Stimulated activated CD8-positive, alpha-beta memory T cell treated with anti-CD3 and anti-CD28 coated beads, Interleukin-12 subunit alpha, Interleukin-12 subunit beta, amount 100 ng/mL, for 1 hour (primary cell): ENCODE results near the gene SS18L1.

Experiments
- DNase-seq: peaks from one replicate; pipeline ENCODE4 v3.0.0-alpha.2; 2020; ENCODE audit warnings: low read depth

Gene SS18L1

DNA sequence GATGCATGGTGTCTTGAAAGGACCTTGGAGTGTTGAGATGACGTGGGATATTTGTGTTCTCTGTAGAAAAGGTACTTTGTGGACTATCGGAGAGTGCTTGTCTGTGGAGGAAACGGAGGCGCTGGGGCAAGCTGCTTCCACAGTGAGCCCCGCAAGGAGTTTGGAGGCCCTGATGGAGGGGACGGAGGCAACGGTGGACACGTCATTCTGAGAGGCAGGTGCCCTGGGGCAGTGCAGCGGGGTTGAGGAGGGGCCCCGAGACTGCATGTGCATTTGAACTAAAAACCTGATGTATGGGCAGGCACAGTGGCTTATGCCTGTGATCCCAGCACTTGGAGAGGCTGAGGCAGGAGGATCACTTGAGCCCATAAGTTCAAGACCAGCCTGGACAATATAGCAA lies 52.2 kb downstream of the SS18L1 start:
- DNase-seq = no peak

DNA sequence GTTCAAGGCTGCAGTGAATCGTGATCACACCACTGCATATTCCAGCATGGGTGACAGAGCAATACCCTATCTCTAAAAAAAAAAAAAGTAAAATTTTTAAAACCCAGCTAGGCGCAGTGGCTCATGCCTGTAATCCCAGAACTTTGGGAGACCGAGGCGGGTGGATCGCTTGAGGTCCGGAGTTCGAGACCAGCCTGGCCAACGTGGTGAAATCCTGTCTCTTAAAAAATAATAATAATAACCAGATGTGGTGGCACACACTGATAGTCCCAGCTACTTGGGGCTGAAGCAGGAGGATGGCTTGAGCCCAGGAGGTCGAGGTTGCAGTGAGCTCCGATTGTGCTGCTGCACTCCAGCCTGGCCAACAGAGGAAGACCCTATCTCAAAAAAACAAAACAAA lies 52.7 kb downstream of the SS18L1 start:
- no peak for DNase-seq

DNA sequence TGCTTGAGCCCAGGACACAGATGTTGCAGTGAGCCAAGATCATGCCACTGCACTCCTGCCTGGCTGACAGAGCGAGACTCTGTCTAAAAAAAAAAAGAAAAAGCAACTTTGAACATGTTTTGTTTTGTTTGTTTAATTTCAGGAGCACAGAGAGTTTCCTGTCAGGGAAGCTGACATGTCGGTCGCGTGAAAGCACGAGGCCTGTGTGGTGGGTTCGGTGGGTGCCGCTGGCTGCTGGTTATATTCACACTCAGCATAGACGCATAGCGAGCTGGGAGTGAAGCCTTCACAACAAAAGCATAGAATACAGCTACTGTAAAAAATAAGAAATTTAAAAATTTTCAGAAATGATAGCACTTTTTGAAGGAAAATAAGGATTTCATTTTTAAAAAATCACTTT lies 53.7 kb downstream of the SS18L1 start:
- no peak for DNase-seq

DNA sequence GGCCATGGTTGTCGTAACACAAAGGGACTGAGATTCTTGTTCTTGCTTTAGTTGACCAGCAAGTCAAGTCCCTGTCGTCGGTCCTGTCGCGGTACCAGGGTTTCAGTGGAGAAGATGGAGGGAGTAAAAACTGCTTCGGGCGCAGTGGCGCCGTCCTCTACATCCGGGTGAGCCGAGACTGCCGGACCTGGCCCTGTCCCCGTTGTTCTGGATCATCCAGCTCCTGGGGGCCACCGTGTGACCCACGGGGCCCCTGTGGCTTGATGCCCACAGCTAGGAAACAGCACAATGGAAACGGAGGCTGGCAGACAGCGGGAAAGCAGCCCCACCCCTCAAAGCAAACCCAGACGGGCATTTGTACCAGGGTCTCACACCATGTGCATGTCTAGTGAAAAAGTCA lies 54.2 kb downstream of the SS18L1 start:
- no peak for DNase-seq

DNA sequence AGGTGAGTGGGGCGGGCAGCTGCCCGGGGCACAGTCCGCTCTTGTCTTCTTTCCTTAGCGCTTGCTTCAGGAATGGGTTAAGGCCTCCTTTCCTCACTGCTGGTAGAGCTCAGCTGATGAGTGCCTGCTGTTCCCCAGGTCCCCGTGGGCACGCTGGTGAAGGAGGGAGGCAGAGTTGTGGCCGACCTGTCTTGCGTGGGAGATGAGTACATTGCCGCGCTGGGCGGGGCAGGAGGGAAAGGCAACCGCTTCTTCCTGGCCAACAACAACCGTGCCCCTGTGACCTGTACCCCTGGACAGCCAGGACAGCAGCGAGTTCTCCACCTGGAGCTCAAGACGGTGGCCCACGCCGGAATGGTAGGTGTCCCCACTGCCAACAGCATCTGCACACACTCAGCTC lies 54.9 kb downstream of the SS18L1 start:
- DNase-seq = no peak

DNA sequence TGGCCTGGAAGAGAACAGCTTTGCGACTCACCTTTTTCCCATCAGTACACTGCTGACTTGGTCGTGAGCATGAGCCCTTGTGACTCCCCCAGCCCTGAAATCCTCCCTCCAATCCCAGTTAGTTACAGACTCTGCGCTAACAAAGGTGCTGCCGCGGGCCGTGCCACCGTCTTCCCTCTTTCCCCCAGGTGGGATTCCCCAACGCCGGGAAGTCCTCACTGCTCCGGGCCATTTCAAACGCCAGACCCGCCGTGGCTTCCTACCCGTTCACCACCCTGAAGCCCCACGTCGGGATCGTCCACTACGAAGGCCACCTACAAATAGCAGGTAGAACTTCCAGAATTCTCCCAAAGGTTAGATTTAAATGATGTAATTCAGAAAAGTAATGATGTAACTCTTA lies 55.4 kb downstream of the SS18L1 start:
- DNase-seq = no peak

DNA sequence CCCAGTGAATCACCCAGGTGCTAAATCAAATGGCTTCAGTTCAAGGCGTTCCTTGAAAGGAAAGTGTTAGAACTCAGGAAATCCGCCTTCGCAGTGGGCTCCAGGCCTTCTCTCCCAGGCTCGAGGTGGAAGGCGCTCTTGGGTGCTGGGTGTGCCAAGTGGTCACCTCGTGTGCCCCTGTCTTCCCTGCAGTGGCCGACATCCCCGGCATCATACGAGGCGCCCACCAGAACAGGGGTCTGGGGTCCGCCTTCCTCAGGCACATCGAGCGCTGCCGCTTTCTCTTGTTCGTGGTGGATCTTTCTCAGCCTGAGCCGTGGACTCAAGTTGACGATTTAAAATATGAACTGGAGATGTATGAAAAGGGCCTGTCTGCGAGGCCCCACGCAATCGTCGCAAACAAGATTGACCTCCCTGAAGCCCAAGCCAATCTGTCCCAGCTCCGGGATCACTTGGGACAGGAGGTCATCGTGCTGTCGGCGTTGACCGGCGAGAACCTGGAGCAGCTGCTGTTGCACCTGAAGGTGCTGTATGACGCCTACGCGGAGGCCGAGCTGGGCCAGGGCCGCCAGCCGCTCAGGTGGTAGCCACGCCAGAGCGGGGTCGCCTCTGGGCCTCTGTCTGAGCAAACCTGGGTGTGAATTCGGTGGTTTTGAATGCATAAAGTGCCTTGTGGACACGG lies 57.1 kb downstream of the SS18L1 start:
- no peak for DNase-seq

DNA sequence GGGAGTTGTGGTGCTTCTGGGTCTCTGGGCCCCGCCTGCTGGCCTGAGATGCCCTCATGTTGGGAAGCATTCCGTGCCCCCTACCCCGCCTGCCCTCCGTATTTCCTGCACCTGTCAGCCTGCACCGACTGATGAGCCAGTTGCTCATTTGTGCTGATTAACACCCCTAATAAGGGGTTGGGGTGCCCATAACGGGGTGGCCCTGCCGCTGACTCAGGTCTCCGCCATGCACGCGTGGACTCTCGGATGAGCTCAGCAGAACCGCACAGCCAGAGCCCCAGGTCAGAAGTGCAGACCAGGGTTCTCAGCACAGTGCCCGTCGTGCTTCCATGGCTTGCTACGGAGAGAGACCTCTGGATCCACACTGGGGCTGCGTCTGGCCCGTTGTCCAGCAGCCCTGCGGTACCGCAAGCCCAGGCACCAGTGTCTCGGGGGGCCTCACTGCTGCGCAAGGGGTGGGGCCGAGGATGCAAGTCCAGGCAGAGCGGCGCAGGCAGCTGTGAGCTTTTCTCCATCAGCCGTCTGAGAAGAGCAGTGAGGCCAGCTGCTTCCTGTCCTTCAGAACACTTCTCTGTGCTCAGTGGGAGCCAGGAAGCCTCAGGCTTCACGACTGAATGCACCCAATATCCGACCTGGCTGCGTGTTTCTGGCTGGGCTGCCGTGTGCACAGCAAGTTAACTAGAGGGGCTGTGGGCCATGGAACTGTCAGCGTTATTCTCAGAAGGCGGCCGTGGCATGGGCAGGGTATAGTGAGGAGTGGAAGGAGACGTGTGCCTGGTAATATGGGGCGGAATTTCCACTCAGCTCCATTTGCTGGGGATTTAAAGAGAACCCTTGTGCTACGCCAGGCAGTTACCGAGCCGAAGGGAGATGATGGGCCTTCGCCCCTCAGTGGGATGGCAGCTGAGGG lies 57.9 kb downstream of the SS18L1 start:
- DNase-seq = no peak

DNA sequence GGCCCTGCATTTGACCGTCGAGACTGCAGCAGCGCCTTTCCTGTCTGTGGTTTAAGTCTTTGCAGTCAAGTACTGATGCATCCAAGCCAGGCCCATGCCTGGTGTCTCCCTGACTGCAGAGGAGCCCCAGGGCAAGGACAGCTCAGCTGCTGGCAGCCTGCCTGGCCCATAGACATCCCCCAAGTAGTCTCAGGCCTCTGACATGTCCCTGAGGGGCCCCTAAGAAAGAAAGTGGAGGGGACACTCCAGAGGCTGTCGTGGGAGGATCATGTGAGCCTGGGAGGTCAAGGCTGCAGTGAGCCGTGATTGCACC lies 58.5 kb downstream of the SS18L1 start:
- DNase-seq = no peak

DNA sequence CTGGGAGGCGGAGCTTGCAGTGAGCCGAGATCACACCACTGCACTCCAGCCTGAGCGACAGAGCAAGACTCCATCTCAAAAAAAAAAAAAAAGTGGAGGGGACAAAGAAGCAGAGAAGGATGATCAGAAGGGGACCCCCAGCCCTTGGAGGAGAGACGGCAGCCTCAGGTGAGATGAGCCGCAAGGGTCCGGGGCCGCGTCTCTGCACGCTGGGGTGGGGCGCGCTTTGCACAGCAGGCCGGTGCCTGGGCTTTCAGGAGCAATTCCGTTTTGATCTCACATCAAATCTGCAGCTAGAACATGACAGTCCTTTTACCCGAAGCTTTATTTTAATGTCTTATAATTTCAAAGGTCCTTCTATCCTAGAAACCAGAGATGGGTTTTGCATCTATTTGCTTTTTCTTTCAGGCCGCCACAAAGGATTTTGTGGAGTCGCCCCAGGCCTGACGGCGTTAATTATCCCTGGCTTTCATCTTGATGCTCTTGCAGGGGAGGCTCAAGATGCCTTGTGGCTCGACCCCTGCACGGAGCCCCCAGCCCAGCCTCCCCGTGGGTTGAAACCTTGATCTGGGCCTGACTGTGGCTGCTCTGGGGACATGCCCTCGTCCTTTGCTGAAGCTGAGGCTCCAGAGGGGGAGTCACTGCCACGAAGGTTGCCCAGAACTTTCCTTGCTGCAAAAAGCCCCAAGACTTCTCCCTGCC lies 59.3 kb downstream of the SS18L1 start:
- no peak for DNase-seq

DNA sequence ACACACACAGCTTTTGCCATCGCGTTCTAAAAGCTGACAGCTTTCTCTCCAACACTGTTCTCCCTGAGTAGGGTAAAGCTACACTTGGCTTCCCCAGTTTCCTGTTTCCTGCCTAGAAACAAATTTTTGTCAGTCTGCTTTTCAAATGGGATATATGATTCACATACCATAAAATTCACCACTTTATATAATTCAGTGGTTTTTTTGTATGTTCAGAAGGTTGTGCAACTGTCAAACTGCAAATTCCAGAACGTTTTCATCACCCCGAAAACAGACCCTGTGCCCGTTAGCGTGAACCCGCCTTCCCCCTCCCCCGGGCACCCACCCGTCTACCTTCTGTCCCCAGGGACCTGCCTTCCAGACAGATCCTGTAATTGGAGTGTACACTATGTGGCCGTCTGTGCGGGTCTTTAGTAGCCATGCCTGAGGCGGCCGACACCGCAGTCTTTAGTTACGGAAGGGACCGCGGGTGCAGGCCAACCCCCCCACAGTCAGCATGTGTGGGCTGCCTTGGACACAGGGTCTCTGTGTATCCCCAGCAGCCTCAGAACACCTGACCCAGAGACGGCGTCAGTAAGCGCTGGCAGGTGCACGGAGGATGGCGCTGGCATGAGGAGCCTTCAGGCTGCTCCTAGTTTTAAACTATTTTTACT lies 59.9 kb downstream of the SS18L1 start:
- DNase-seq = no peak

DNA sequence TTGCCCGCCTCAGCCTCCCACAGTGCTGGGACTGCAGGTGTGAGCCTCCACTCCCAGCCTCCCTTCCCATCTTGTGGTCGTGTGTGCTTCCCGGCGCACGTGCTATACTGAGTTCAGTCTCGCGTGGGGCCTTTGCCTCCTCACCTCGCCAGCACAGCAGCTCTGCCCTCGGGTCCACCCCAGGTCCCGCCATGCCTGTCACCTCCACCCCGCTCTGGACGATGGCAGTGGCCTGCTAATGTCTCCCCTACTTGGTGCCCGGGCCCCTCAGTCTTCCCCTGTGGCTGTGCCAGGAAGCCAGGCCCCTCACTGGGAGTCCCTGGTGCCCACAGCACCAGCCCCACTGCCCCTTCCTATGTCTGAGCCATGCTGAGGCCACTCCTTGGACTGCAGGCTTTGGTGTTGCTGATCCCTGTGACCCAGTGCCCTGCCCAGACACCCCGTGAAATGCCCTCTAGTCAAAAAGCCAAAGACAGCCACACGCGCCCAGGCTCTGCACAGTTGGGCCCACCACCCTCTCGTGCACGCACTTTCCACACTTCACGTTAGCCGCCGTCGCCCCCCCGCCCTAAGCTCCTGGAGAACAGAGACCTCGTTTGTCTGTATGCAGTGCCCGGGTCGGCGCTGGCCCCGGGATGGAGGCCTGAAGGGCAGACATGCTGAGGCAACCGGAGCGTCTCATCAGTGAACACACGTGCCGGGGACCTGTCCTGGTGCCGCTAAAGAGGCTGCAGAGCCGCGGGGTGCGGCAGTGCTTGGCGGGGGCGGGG lies 62.2 kb downstream of the SS18L1 start:
- no peak for DNase-seq

DNA sequence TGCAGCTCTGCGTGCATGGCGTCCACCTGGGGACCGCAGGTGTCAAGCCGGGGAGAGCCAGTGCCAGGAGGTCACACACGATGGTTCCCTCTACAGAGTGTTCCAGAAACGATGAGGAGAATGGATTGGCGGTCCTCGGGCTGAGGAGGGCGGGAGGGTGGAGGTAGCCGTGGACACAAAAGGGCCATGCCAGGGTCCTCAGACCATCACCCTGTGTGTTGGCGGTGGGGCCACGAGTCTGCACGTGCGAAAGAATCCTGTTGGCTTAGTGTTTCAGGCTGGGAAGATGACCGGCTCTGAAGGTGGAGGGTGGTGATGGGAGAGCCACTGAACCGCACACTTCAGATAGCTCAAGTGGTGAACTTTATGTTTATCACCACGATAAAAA lies 62.8 kb downstream of the SS18L1 start:
- DNase-seq = no peak

DNA sequence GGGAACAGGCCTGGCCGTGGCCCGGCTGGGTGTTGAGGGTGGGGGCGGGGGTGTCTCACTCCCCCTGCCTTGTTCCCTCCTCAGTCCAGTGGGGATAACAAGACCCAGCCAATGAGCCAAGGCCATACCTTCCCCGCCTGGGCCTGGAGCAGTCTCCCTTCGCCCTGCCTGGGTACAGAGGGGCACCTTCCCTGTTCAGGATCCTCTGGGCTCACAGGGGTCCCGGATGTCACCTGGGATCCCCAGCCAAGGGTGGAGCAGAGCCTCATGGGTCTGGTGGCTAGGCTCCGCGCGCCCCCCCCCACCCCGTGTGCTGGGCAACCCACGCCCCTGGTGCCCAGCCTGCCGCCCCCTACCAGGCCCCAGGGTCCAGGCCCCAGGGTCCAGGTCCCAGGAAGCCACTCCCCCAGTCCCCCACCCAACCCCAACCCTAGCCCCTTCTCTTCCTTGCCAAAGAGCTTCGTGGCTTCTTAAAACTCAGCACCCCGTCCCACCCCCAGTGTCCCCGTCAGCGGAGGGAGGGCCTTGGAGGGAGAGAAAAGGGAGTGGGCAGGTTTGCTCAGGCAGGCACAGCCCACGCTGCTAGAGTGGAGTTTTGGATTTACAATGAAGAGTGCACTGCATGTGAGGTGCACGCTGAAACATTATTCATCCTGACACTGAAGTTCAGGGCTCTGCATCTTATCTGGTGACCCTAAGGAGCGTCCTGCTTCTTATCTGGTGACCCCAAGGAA lies 64.7 kb downstream of the SS18L1 start:
- DNase-seq = no peak

DNA sequence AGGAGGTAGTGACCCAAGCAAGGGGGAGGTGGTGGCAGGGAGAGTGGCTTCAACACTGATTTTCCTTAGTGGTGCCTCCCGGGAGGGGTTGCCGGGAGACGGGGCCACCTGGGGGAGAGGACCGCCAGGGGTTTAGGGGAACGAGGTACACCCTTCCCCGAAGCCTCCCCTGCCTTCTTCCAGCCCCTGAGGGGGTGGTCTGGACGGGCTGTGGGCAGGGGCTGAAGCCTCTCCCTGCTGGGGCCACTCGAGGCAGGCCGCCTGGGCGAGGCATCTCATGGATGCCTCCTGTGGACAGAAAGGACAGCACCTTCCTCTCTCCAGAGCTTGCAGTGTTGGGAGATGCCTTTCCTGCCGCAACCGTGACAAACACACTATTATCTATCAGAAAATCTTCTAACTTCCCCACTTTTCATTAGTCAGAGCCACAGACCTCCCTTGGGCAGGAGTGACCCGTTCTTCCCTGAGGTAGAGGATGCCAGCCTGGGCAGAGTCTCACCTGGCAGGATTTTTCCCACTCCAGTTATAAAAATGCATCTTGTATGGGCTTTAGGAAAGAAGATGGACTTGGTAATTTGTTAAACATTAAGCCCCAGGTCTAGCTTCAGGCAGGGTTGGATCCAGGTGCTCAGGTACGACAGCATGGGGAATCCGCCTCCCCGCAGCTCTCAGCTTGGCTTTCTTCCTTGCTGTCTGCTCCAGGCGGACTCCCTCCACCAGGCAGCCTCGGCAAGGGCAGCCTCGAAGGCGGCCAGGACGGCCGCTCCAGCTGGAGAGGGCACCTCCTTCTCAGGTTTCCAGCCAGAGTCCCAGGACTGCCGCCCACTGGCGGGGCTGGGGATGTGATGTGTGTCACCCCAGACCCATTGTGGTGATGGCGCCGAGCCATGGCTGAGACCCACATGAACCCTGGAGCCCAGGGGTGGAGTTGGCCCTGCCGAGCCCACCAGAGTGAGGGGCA lies 65.5 kb downstream of the SS18L1 start:
- no peak for DNase-seq

DNA sequence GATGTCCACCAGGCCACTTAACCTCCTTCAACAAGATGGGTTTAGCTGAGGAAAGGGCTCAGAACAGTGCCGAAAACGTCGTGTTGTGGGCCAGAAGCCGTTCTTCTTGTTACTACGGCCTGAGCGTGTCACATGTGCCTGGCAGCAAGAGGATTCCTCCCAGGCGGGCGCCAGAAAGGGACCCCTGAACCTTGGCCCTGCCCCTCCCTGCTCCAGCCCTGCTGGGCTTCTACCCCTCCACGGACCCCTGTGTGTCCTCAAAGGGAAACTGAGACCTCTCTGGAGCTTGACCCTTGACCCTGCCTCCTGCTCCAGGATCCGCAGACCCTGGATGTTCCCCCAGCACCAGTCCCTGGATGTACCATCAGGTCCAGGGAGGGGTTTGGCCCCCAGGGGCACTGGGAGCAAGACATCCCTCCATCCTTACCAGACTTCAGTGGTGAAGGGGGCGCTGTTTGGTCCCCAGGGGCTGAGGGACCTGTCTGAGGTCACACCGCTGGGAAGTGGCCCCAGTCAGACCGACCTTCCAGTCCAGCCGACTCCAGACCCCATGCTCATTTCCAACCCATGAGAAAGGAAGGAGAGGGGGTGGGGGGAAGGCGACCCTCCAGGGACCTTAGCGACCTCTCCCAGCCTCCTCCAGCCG lies 66.4 kb downstream of the SS18L1 start:
- DNase-seq = no peak

DNA sequence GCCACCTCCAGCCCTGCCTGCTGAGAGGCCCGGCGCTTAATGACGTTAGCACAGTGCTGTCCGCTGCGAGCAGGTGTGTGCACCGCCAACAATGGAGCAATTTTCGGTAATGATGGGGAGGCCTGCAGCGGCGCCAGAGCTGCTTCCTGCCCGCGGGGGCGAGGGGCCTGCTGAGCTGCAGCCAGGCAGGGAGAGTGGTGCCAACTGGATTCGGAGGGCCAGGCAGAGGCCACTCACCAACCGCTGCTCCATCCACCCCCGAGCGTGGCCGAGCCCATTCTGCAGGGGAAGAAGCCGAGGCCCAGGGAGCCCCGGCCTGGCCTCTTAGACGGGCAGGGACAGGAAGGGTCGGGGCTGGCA lies 66.9 kb downstream of the SS18L1 start:
- DNase-seq = no peak

DNA sequence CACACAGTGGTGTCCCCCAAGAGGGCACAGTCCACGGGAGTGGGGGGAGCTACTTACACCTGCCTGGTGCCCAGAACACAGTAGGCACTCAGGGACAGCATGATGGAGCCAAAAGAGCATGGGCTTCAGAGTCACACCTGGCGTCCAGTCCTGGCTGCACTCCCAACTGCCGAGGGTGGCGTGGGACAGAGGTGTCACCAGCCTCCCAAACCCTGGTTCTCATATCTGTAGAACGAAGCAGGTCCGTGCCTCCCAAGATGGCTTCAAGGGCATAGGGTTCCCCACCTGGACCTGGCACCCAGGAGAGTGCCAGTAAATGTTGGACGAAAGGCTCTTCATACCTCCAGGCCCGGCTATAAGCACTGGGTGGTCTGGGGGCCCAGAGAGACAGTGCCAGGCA lies 67.6 kb downstream of the SS18L1 start:
- DNase-seq = no peak

DNA sequence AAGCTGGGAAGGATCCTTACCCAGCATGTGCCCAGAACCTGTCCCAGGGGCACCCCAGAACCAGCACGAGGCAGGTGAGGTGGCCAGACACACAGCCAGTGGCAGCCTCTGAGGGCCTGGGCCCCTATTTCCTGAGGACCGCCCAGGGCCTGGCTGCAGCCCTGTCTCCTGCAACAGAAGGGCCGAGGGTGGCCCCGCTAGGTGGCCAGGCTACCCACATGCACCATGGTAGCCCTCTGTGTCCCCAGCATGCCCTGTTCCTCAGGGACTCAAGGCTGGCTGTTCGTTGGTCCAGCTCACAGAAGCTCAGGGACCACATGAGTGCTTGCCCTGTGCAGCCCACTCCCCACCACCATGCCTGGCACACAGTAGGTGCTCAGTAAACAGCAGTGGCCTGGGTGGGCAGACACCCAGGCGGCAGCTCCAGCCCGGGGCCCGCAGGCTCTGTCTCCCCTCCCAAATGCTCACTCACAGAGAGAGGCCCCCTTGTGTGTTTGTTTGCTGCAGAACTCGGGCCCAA lies 68.3 kb downstream of the SS18L1 start:
- DNase-seq = no peak
